ENCODE results near the gene NSL1.

NSL1 gene

DNA sequence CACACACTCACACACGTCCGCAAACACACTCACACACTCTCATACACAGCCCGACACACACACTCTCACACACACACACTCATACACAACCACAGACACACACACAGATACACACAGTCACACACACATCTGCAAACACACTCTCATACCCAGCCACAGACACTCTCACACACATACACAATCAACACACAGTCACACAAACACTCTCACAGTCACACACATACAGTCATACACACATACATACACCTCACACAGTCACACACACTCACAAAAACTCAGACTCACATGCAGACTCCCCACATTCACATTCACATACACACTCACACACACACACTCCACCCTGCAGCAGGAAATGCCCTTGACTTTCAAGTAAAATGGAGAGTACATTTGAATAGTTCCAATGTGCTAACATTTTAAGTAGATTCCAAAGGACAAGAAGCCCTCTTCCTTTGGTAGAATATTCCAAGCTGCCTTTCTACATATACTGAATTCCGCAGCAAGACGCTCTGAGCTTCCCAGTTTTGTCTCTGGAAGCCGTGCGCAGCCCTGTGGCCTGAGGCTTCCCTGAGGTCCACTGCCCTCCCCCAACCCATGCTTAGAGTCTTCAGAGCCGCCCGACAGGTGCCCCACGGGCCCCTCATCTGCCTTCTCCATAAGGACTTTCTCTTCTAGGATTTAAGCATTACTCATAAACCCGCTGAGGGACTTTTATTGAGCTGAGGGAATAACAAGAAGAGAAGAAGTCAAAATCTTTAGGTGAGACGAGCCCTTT is 101.6 kb downstream of the NSL1 start:
- in situ Hi-C loops (cut with MboI; ENCODE audit: low sequenced_read_pairs): no loop called here

DNA sequence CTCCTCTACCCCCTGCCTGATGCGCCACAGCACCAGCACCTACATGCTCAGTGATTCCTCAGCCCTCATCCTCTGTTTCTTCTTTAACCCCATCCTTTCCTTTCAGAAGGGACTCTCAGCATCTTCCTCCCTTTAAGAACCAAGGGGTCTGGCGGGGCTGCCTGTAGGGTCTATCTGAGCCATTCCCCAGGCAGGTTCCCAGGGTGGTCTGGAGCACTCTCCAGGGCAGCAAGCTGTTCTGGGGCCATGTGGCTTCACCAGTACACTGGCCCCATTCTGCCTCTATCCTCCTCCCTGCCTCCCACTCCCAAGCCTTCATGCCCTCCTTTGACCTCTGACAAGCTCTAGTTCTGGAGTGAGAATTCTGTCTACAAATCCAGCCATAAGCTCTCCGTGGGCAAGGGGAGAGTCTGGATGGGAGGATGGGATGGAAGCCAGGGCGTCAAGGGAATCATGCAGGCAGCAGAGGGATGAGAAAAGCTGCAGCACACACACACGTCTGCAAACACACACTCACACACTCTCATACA is 102.3 kb downstream of the NSL1 start:
- in situ Hi-C loops (cut with MboI; ENCODE audit: low sequenced_read_pairs): no loop called here

DNA sequence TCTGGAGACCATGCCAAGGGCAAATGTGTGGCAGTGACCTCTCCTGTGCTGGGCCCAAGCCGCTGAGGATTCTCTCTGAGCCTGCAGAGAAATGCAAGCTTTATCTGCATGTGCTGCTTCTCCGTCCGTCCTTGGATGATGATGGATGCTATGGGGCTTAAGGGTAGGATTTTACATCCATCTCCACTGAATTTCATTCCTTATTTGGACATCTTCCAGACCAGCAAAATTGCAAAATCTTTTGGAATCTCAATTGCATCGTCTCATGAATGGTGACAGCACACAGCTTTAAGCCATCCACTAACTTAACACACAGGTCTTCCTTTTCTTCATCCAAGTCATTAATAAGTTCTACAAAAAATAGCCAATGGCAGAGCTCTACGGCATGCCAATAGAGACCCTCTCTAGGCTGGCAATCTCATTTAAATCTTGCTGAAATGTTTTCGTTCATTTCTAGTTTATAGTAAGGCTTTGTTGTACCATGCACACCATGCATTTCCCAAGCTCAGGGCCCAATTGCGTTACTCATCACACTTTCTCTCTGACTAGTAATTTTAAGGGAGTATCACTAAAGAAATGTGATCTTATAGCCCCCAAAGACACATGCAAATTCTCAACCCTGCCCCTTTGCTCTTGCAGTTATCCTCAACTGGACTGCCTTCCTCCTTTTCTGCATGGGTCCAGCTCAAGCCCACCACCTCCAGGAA is 103.1 kb downstream of the NSL1 start:
- in situ Hi-C loops (cut with MboI; ENCODE audit: low sequenced_read_pairs): no loop called here

DNA sequence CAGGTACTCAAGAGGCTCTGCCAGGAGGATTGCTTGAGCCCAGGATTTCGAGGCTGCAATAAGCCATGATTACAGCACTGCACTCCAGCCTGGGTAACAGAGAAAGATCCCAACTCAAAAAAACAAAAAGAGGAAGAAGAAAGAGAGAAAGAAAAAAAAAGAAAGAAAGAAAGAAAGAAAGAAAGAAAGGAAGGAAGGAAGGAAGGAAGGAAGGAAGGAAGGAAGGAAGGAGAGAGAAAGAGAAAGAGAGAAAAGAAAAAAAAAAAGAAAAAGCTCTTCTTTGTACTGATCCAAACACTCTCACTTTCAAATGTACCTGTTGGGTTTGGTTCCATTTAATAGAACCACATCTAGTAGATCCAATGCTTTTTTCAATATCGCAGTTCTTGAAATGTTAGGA is 103.8 kb downstream of the NSL1 start:
- in situ Hi-C loops (cut with MboI; ENCODE audit: low sequenced_read_pairs): no loop called here

DNA sequence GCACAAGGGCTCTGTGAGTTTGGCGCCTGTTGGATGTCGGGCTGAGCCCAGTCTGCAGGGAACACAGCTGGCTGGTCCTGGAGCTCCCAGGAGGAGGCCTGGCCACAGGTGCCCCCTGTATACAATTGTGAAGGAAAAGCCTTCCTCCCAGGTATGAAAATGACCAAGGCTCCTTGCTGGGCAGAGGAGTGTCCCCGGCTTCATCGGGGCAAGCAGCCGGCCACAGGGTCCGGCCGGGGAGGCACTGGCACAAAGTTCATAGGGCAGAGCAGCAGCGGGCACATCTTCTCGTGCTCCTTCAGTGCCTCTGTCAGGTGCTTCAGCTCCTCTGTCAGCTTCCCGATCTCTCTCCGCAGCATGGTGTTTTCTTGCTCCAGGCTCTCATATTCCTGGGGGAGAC is 105.0 kb downstream of the NSL1 start:
- in situ Hi-C loops (cut with MboI; ENCODE audit: low sequenced_read_pairs): no loop called here

DNA sequence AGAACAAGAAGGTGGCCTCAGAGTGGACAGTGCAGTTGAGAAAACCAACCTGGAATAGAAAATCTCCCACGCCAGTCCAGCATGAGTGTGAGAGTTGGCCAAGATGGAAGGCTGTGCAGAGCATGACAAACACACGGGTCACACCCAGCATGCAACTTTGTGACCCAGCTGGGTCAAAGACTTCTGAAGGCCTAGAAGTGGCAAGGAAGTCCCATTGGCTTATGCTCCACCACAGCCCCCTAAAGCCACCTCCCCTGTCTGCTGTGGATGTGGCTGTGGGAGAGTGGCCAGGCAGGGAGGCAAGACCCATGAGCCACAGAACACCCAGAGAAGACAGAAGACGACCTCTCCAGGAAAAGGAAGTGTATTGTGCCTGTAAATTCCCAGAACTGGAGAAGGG is 105.5 kb downstream of the NSL1 start:
- in situ Hi-C loops (cut with MboI; ENCODE audit: low sequenced_read_pairs): no loop called here

DNA sequence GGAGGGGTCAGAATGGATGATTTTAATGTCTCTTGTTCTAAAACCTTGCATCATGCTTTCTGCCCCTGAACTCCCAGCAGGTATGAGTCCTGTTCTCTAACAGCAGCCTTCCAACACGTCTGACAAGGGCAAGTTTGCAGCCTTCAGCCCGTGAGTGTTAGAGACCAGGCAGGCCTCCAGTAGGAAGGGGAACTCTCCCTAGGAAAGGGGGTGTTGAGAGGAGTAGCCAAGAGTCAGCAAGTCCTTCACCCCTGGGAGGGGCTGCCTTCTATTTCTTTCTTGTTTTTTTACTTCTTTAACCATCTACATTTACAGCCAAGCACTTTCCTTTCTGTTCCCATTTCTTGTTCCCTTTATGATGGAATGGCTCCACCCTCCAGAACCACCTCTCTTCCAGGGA is 106.1 kb downstream of the NSL1 start:
- in situ Hi-C loops (cut with MboI; ENCODE audit: low sequenced_read_pairs): no loop called here

DNA sequence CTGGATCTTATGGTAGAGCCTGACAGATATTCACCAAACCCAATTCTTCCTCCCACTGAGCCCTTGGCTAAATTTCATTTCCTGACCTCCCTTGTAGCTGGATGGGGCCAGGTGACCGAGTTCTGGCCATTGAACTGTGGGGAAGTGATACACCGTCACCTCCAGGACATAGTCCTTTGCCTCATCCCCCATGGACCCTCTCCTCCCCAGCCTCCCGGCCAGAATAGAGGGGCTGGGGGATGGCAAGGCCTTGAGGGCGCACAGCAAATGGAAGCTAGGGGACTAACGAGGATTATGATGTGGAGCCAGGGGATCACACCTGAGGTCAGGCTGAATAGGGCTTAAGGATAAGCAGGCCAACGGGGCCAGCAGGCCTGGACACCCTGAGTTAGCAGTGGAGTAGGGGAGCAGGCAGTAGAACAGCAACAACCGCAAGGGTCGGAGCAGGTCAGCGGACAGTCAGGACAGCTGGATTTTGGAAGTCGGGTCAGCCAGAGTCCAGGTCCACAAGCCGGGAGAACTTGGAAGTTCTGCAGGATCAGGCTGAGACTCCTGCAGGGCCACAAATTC is 107.0 kb downstream of the NSL1 start:
- in situ Hi-C loops (cut with MboI; ENCODE audit: low sequenced_read_pairs): no loop called here

DNA sequence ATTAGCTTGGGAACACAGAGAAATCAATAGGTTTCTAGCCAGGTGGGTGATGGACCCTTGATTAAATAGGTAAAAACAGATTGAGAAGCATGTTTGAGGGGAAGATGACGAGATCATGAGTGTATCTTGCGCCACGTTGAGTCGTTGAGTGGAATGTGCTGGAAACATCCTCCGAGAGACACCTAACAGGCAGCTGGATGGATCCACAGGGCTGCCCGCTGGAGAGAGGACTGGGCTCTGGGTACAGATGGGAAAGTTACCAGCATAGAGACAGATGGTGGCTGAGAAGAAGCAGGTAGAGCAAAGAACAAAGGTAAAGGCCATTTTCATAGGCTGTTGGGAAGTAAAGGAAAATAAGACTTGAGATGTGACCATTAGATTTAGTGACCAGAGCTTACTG is 107.5 kb downstream of the NSL1 start:
- in situ Hi-C loops (cut with MboI; ENCODE audit: low sequenced_read_pairs): no loop called here

DNA sequence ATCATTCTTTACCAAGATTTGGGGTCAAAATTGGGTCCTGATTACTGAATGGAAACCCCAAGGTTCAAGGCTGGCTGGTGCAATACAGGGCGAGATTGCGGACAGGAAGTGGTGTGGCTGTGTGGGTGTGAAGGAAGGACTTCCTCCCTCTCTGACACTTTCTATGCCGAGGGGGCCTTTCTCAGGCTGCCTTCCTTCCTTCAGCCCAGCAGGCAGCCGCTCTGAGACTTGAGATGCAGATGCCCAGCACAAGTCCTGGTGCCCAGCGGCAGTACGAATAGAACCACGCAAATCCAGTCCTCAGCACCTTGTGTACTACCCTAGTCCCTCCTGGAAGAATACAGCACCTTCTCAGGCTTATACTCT is 108.2 kb downstream of the NSL1 start:
- in situ Hi-C loops (cut with MboI; ENCODE audit: low sequenced_read_pairs): no loop called here

DNA sequence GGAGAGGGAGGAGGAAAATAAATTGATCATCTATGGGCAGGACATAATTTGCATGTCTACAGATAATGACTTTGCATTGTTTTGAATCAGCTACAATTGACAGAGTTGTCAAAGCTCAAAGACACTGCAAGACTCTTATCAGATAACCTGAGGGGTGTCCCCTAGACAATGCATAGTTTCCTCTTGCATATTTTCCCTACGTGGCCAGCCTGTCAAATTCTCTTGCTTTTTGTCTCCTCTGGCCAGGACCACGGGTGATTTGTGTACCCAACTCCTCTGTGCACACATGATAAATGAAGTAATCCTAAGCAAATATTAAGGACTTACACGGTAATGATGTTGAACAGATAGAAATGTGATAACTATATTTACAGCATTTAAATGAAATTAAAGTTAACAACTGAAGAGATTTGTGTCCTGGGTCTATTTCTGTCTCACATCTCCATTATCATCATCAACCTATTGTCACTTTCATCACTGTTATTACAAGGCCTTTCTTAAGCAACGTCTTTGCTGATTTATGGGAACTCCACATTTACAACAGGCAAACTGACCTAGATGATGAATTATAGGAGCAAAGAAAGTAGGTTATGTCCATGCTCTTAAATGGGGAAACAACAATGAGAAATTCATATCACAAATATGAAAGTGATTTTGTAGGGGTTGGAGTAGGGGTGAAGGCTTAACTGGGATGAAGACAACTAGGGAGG is 110.7 kb downstream of the NSL1 start:
- in situ Hi-C loops (cut with MboI; ENCODE audit: low sequenced_read_pairs): no loop called here

DNA sequence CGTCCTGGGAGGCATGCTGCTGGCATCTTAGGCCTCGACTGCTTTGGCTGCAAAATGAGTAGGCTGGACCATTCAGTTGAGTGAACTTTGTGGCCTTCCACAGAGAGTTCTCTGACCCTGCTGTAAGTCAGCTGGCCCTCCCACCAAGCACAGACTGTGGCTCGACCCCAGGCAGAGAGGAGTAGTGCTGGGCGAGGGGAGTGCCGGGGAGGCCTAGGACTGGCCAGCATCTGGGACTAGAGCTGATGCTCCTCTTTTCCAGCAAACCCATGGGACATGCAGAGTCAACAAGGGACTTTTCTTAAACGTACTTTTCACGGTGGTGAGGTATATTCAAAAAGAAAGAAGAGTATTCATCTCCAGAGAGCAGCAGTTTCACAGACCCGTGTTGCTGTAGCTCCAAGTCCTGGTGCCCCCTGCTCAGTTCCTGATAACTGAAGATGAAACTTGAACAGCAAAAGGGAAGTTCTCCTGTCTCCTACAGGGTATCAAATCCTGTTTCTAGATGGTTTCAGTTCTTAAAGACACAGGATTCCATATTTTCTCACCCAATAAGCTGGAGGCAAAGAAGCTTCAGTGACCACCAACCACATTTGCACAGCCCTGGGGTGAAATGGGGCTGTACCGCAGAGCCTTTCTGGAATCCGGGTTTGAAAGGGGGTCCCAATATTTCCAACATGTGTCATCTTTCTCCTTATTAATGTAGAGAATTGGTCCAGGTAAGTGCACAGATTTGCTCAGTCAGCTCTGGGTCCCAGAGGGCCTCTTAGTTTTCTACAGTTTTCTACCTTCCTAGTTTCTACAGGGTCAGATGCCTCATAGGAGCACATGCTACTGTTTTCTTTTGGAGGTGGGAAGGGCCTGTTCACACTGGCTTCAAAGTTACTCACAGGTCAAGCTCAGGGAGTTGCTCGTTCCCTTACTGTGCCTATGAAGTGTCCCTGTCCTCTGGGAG is 112.8 kb downstream of the NSL1 start:
- in situ Hi-C loops (cut with MboI; ENCODE audit: low sequenced_read_pairs): no loop called here

DNA sequence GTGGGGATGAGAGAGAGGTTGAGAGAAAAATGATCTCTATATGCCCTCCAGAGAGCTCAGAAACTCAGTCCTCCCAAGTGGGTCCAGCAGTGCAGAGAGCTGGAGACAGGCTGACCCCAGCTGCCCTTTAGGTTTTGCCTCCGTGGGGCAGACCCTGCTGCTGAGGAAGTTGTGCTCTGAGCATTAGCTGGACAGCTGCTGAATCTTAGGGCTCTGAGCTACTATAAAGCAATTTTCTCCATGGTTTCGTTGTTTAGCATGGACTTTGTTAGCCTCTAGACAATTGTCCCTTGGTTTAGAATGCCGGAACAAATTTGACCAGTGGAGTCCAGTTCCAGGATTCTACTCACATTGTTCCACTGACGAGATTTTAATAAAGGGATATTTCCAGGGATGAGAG is 114.0 kb downstream of the NSL1 start:
- in situ Hi-C loops (cut with MboI; ENCODE audit: low sequenced_read_pairs): no loop called here

DNA sequence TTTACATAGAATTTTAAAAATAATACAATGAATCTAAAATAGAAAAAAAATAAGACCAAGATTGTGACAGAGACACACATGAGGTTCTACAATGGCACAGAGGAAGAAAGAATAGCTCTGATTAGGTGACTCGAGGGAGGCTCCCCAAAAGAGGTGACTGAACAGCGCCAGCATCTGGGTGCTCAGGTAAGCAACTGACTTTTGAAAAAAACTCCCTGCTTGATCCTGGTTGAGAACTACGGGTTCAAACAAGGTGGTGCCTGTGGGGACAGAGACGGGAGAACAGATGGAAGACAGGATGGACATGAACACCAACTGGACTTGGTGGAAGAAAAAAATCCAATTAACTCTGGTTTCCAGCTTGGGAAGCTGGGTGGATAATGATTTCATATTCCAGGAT is 114.4 kb downstream of the NSL1 start:
- in situ Hi-C loops (cut with MboI; ENCODE audit: low sequenced_read_pairs): no loop called here

Measured in HL-60/S4 (cell line).